A673 (cell line): ENCODE results near the gene RPS6KA5. TPM values are rescaled to one million over a fixed set of nuclear protein-coding genes. Genes with fewer than 3 reads are reported as not detected.
"Not testable (repeated sequence)": the region's sequence is repeated elsewhere in the genome, so short reads cannot be mapped to it uniquely, and the experiment has no call there.

Experiments
- BruUV-seq: library from RNA; stranded (reverse); fragments of 400-500 nt; replicated peaks from 2 replicates; lab custom pipeline; 2021; lab: Mats Ljungman, UMichigan
- CTCF ChIA-PET: fragments of 300-600 bp; sonication (Branson Sonifier 250); formaldehyde crosslinking; loops from one replicate; lab custom pipeline; 2022; ENCODE audit warnings: antibody characterized with exemption; lab: Charles Lee
- POLR2A ChIA-PET: fragments of 300-600 bp; sonication (Branson Sonifier 250); formaldehyde crosslinking; loops from one replicate; lab custom pipeline; 2022; ENCODE audit warnings: antibody characterized with exemption; ENCODE audit not compliant: low non-redundant PET; lab: Charles Lee
- DNase-seq: peaks from one replicate; pipeline ENCODE4 v3.0.0-alpha.2; 2015; ENCODE audit warnings: low spot score
- H3K27ac ChIP-seq: fragments of 200-600 bp; sonication (generic); 2 replicates; pipeline ENCODE4 v1.5.1; 2016; ENCODE audit warnings: mixed run types, low read depth, mild to moderate bottlenecking, mixed read lengths, antibody characterized with exemption, low read length; ENCODE audit not compliant: poor library complexity, severe bottlenecking
- H3K27me3 ChIP-seq: fragments of 200-600 bp; sonication (generic); replicated peaks from 2 replicates; pipeline ENCODE4 v1.6.1; 2017; ENCODE audit warnings: mixed run types, low read depth, mild to moderate bottlenecking, mixed read lengths, antibody characterized with exemption, low read length; ENCODE audit not compliant: insufficient read depth, poor library complexity
- H3K36me3 ChIP-seq: fragments of 200-600 bp; sonication (generic); 2 replicates; pipeline ENCODE4 v1.6.1; 2016; ENCODE audit warnings: mixed run types, mild to moderate bottlenecking, mixed read lengths, antibody characterized with exemption, low read length; ENCODE audit not compliant: insufficient read depth, poor library complexity, severe bottlenecking
- H3K4me1 ChIP-seq: fragments of 200-600 bp; sonication (generic); 2 replicates; pipeline ENCODE4 v1.6.1; 2017; ENCODE audit warnings: mixed run types, mild to moderate bottlenecking, mixed read lengths, antibody characterized with exemption, low read length; ENCODE audit not compliant: insufficient read depth, poor library complexity, severe bottlenecking
- H3K4me3 ChIP-seq: fragments of 200-600 bp; sonication (generic); 2 replicates; pipeline ENCODE4 v1.5.1; 2016; ENCODE audit warnings: low read depth, mixed run types, mild to moderate bottlenecking, mixed read lengths, low read length; ENCODE audit not compliant: poor library complexity, severe bottlenecking
- H3K9me3 ChIP-seq: fragments of 200-600 bp; sonication (generic); 2 replicates; pipeline ENCODE4 v1.6.1; 2016; ENCODE audit warnings: mixed run types, low read depth, mild to moderate bottlenecking, mixed read lengths, antibody characterized with exemption, low read length; ENCODE audit not compliant: poor library complexity, severe bottlenecking
- CTCF ChIP-seq: fragments of 300-800, 200-600 bp; sonication (generic); conservative IDR thresholded peaks from 2 replicates; pipeline ENCODE4 v1.5.1; 2017; ENCODE audit warnings: low read depth, mild to moderate bottlenecking, antibody characterized with exemption, low read length, moderate library complexity, mixed read lengths
- EZH2 ChIP-seq: fragments of 200-600 bp; sonication (generic); IDR thresholded peaks from 2 replicates; pipeline ENCODE4 v1.6.1; 2017; ENCODE audit warnings: borderline replicate concordance, low read depth, mild to moderate bottlenecking, mixed read lengths, antibody characterized with exemption, low read length; ENCODE audit not compliant: poor library complexity, severe bottlenecking
- intact Hi-C: fragments of 100-400 bp; cut with micrococcal nuclease; formaldehyde crosslinking; loops from one replicate; pipeline ENCODE4 v1.10.0; 2022; ENCODE audit not compliant: unreplicated experiment
- total RNA-seq: library from RNA; stranded (reverse); gene quantifications from 2 replicates; pipeline ENCODE4 v1.2.3, GENCODE V29; 2021

Gene RPS6KA5
- total RNA-seq, 1 experiment from 2014 or later: 7.6 TPM

DNA sequence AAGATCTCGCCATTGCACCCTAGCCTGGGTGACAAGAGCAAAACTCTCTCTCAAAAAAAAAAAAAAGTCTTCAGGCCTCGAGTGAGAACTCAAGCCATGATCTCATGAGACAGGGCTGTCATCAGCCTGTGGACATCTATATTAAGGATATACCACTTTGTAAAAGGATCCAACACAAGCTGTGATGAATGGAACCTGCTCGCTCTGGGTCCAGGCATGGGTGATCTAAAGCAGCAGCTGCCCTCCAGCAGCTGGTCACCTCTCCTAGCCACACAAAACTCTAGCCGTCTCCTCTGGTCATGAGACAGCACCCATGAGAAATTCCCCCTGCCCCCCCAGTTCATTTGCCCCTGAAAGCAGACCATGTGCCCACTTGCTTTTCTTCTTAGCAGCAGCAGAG is 34.3 kb upstream of the RPS6KA5 start:
- ChIA-PET POLR2A (no interaction called here), CTCF (no interaction called here)
- no peaks in the 10 kb centered on the region for H3K36me3 ChIP-seq
- DNase-seq: no peak
- intact Hi-C loops: no loop called here
- no peak overlapping the region for H3K27ac ChIP-seq
- no peaks in the 10 kb centered on the region for H3K9me3 ChIP-seq
- BruUV-seq: no TSS peak
- H3K27me3 ChIP-seq: no peaks in the 10 kb centered on the region
- H3K4me1 ChIP-seq: no peaks in the 10 kb centered on the region
- no peak for TF ChIP-seq EZH2
- TF ChIP-seq CTCF: no peak
- H3K4me3 ChIP-seq: no peak overlapping the region

- H3K27me3 ChIP-seq, BruUV-seq, POLR2A ChIA-PET, DNase-seq, H3K27ac ChIP-seq, CTCF ChIA-PET, H3K4me3 ChIP-seq, H3K36me3 ChIP-seq, H3K9me3 ChIP-seq, intact Hi-C loops, H3K4me1 ChIP-seq: not testable (repeated sequence)
These were observed 33.5 kb upstream of the RPS6KA5 start for GRCh38 chr14:91093743-91094472.

DNA sequence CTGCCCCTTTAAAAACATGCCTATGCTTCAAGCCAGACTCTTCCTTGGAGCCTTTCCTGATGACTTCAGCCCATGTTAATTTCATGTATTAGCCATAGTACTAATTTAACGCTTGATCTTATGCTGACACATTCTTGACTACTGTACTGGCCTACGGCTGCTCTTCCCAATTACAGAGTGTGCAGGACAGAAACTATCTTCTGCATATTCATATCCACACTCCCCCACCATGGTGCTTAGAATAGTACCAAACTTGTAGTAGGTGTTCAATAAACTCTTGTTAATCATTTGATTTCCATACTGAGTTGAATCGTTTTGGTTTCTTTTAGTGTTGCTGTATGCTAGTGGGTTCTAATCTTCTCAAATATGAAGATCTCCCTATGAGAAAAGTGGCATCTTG is 31.6 kb upstream of the RPS6KA5 start:
- no peak for TF ChIP-seq CTCF
- TF ChIP-seq EZH2: no peak
- POLR2A ChIA-PET: no interaction called here
- intact Hi-C loops: no loop called here
- Histone ChIP-seq H3K9me3 (no peaks in the 10 kb centered on the region), H3K4me3 (no peak overlapping the region), H3K36me3 (no peaks in the 10 kb centered on the region), H3K27ac (no peak overlapping the region), H3K4me1 (no peaks in the 10 kb centered on the region), H3K27me3 (no peaks in the 10 kb centered on the region)
- CTCF ChIA-PET: no interaction called here
- DNase-seq: no peak
- BruUV-seq: no TSS peak

GRCh38 chr14:91090743-91091142 is 30.3 kb upstream of the RPS6KA5 start:
- Histone ChIP-seq H3K27ac (no peak overlapping the region), H3K36me3 (no peaks in the 10 kb centered on the region), H3K27me3 (no peaks in the 10 kb centered on the region), H3K9me3 (no peaks in the 10 kb centered on the region), H3K4me3 (no peak overlapping the region), H3K4me1 (no peaks in the 10 kb centered on the region)
- intact Hi-C loops: no loop called here
- BruUV-seq: no TSS peak
- no peak for DNase-seq
- TF ChIP-seq EZH2 (no peak), CTCF (no peak)
- ChIA-PET POLR2A (no interaction called here), CTCF (no interaction called here)
